ENCODE measurements around the gene ADD2.
A peak's percentile ranks its signal among the peaks of the same experiment; 100 is the strongest.
"Not testable (repeated sequence)": the region's sequence is repeated elsewhere in the genome, so short reads cannot be mapped to it uniquely, and the experiment has no call there.

The ADD2 gene

GRCh38 chr2:70632388-70632787 lies 135.6 kb downstream of the ADD2 start:
- no peak for DNase-seq

- DNase-seq, result no peak
These were observed 137.2 kb downstream of the ADD2 start for GRCh38 chr2:70630761-70631160.

DNA sequence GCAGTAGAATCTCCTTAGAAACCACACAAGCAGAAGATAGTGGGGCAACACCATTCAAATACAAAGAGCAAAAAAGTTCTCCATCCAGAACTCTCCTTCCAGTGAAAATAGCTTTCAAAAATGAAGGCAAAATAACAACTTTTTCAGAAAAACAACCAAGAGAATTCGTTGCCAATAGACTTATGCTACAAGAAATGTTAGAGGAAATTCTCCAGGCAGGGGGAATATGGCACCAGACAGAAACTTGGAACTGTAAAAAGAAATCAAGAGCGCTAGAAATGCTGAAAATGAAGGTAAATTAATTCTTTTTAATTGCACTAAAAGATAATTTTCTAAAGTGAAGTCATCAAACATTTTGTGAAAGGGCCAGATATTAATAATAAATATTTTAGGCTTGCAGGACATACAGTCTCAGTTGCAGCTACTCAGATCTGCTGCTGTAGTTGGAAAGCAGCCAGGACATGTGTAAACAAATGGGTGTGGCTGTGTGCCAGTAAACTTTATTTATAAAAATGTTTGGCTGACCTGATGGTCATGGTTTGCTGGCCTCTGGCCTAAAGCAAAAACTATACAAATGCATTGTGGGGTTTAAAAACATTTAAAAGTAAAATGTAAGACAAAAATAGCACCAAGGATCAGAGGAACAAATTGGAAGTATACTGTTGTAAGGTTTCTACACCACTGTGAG lies 140.6 kb downstream of the ADD2 start:
- DNase-seq, result peak; percentile 17

GRCh38 chr2:70626254-70626990 lies 141.6 kb downstream of the ADD2 start:
- no peak for DNase-seq

DNA sequence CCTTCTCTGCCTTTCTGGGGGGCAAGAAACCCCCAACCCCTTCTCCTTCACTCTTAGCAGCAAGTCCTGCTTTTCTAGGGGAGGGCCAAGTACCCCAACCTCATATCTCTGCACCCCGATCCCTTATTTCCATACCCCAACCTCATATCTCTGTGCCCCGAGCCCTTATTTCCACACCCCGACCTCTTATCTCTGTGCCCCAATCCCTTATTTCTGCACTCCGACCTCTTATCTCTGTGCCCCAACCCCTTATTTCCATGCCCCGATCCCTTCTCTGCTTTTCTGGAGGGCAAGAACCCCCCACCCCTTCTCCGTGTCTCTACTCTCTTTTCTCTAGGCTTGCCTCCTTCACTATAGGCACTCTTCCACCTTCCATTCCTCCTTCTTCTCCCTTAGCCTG lies 146.5 kb downstream of the ADD2 start:
- DNase-seq, result not testable (repeated sequence)

DNA sequence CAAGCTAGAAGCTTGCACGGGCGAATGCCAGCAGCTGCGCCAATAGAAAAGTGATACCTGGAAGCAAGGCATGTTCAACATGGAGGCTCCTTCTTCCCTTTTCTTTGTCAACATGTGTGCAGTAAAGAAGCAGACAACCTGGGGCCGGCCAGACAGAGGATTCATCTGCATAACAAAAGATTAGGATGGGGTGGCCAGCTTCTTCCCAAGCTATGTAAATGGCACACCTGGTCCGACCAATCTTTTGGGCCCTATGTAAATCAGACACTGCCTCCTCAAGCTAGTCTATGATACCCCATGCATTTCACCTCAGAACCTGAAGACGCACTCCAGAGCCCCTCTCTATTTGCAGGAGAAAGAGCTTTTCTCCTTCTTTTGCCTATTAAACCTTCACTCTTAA lies 148.0 kb downstream of the ADD2 start:
- no peak for DNase-seq

DNA sequence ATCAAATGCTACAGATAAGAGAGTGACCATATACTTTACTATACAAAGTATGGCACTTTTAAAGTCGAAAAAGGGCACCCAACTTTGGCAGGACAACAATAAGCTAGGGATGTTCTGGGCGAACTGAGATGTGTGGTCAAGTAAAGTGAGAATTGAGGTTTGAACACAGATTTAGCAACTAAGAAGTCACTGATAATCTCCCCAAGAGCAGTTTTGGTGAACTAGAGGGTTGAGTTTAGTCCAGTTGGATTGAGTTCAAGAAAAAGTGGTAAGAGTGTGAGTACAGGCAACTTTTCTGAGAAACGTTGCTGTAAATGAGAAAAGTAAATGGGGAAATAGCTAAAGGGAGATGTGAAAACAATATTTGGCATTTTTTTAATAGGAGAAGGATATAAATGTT lies 148.8 kb downstream of the ADD2 start:
- no peak for DNase-seq

DNA sequence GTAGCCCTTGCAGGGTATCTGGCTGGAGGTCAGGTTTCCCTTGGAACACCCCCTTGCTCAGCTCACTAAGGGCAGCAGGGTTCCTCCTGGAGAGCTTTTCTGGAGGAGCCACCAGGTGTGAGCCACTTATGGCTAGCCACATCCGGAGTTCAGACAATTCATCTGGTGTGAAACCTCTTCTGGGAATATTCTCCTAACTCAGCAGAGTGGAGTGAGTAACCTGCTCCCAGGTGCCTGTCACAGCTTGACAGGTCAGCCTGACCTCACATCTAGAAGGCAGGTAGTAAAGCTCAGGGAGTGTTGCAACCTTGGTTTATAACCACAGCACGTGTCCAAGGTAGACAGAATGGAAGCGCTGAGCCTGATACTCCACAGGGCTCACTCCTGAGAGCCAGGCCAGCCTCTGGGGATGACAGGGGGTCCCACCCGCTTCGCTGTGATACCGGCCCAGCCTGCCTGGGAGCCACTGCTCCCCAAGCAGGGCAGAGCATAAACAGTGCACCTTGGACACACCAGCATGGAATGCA lies 151.8 kb downstream of the ADD2 start:
- no peak for DNase-seq

- DNase-seq, result no peak
These were observed 152.8 kb downstream of the ADD2 start for GRCh38 chr2:70615222-70615621.

DNA sequence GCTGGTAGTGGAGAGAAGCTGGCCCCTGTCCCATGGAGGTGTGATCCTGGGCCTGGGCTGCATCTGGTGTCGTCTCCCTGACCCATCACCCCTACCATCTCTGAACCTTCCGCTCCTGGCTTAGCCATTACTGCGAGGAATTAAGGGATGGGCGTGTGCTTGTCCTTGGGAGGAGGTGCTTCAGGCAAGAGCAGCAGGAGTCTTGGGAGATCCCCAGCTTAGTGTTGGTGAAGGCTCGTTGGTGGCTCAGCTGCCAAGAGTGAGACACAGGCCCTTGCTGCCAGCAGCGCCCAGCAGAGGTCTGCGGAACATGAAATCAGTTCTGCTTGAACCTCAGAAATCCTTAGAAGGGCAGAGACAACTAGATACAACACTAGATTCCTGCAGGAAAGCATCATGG lies 154.5 kb downstream of the ADD2 start:
- DNase-seq, result no peak

DNA sequence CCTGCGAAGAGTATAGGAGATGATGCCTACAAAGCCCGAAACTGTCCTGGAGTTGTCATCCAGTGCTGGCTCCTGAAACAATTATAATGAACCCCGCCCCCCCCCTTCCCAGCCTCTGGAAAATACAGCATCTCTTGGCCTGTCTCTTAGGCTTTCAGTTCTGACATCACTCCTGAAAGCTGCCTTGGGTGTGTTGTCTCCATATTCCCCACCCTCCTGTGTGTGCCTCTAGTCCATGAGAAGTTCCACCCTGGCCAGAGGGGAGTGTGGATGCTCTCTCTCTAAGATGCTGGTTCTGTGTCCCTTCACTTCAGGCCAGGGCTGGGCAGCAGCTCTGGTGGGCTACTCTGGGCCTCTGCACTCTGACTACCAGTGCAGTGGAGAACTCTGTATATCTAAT lies 155.4 kb downstream of the ADD2 start:
- no peak for DNase-seq

GRCh38 chr2:70608373-70608772 lies 159.6 kb downstream of the ADD2 start:
- no peak for DNase-seq

- no peak for DNase-seq
These were observed 160.9 kb downstream of the ADD2 start for GRCh38 chr2:70607121-70607561.

Data from NCI-H446 treated with DMSO at 0.1 percent for 48 hours (cell line).